Rectal smooth muscle tissue (tissue), 1 donor: ENCODE data around the gene ZNF738.
"Not testable (repeated sequence)": the region's sequence is repeated elsewhere in the genome, so short reads cannot be mapped to it uniquely, and the experiment has no call there.

Experiments
- H3K27ac ChIP-seq: one replicate; pipeline ENCODE4 v1.7.0; 2013; ENCODE audit warnings: low read depth, low read length, inconsistent platforms
- H3K27me3 ChIP-seq: one replicate; pipeline ENCODE4 v1.7.0; 2013; ENCODE audit warnings: low read length; ENCODE audit not compliant: control insufficient read depth, insufficient read depth
- H3K36me3 ChIP-seq: one replicate; pipeline ENCODE4 v1.7.0; 2013; ENCODE audit warnings: low read length; ENCODE audit not compliant: control insufficient read depth, insufficient read depth
- H3K4me1 ChIP-seq: one replicate; pipeline ENCODE4 v1.7.0; 2013; ENCODE audit warnings: low read length; ENCODE audit not compliant: control insufficient read depth, insufficient read depth
- H3K4me3 ChIP-seq: one replicate; pipeline ENCODE4 v1.7.0; 2013; ENCODE audit warnings: low read length
- H3K9ac ChIP-seq: one replicate; pipeline ENCODE4 v1.7.0; 2013; ENCODE audit warnings: low read length

The ZNF738 gene

DNA sequence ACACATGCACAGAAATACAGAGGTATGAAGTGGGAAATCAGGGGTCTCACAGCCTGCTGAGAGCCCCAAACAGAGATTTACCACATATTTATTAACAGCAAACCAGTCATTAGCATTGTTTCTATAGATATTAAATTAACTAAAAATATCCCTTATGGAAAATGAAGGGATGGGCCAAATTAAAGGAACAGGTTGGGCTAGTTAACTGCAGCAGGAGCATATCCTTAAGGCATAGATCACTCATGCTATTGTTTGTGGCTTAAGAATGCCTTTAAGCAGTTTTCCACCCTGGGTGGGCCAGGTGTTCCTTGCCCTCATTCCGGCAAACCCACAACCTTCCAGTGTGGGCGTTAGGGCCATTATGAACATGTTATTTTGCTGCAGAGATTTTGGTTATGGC, 14.0 kb upstream of the ZNF738 start:
- H3K4me3 ChIP-seq, H3K27me3 ChIP-seq, H3K27ac ChIP-seq, H3K9ac ChIP-seq, H3K36me3 ChIP-seq, H3K4me1 ChIP-seq: not testable (repeated sequence)

DNA sequence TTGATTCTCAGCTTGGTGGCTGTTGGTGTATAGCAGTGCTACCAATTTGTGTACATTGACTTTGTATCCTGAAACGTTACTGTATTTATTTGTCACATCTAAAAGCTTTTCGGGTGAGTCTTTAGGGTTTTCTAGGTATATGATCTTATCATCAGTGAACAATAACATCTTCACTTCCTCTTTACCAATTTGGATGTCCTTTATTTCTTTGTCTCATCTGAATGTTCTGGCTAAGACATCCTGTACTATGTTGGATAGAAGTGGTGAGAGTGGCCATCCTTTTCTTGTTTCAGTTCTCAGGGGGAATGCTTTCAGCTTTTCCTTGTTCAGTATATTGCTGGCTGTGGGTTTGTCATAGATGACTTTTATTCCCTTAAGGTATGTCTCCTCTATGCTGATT, 6.0 kb upstream of the ZNF738 start:
- no peaks in the 10 kb centered on the region for H3K27me3 ChIP-seq
- H3K36me3 ChIP-seq = no peaks in the 10 kb centered on the region
- no peak overlapping the region for H3K9ac ChIP-seq
- H3K27ac ChIP-seq = no peak overlapping the region
- no peak overlapping the region for H3K4me3 ChIP-seq
- no peaks in the 10 kb centered on the region for H3K4me1 ChIP-seq

DNA sequence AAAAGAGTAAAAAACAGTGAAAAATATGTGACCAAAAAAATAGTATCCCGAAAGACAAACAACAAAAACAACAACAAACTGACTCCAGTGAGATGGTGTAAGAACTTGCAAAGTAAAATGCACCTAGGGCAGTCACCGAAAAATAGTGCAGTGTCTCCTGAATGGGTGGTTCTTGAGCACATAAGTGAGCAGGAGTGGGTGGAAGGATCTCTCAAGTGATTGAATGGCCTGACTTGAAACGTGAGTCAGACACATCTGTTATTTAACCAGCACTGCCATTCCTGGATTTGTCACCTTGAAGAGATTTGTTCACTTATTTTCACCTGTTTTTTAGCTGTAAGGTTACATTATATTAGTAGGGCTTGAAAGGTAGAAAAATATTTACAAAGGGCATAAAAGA, 3.5 kb downstream of the ZNF738 start:
- Histone ChIP-seq H3K36me3 (peaks cover 3% of the 10 kb centered on the region), H3K27ac (no peak overlapping the region), H3K4me1 (no peaks in the 10 kb centered on the region), H3K4me3 (no peak overlapping the region), H3K27me3 (no peaks in the 10 kb centered on the region), H3K9ac (no peak overlapping the region)

DNA sequence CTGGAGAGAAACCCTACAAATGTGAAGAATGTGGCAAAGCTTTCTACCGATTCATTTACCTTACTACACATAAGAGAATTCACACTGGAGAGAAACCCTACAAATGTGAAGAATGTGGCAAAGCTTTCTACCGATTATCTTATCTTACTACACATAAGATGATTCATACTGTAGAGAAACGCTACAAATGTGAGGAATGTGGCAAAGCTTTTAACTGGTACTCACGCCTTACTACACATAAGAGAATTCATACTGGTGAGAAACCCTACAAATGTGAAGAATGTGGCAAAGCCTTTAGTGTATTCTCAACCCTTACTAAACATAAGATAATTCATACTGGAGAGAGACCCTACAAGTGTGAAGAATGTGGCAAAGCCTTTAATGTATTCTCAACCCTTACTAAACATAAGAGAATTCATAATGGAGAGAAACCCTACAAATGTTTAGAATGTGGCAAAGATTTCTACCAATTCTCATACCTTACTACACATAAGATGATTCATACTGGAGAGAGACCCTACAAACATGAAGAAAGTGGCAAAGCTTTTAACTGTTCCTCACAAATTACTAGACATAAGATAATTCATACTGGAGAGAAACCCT, 25.3 kb downstream of the ZNF738 start:
- Histone ChIP-seq H3K9ac (no peak overlapping the region), H3K4me3 (no peak overlapping the region), H3K27me3 (no peaks in the 10 kb centered on the region), H3K36me3 (no peaks in the 10 kb centered on the region), H3K4me1 (no peaks in the 10 kb centered on the region), H3K27ac (no peak overlapping the region)

DNA sequence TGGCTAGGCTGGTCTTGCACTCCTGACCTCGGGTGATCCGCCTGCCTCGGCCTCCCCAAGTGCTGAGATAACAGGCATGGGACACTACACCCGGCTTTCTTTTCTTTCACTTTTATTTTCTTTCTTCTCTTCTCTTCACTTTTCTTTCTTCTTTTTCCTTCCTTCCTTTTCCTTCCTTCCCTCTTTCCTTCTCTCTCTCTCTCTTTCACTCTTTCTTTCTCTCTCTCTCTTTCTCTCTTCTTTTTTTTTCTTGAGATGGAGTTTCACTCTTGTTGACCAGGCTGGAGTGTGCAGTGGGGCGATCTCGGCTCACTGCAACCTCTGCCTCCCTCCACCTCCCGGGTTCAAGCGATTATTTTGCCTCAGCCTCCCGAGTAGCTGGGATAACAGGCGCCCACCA, 37.3 kb downstream of the ZNF738 start:
- Histone ChIP-seq H3K36me3 (no peaks in the 10 kb centered on the region), H3K27ac (no peak overlapping the region), H3K4me1 (no peaks in the 10 kb centered on the region), H3K4me3 (no peak overlapping the region), H3K27me3 (no peaks in the 10 kb centered on the region), H3K9ac (no peak overlapping the region)

- H3K9ac ChIP-seq = peak within 1 kb of the TSS; percentile 95
- H3K27ac ChIP-seq = peak within 1 kb of the TSS; percentile 82
- H3K4me3 ChIP-seq = peak within 1 kb of the TSS; percentile 98
- no peaks in the 10 kb centered on the region for H3K27me3 ChIP-seq
- no peaks in the 10 kb centered on the region for H3K36me3 ChIP-seq
- H3K4me1 ChIP-seq = no peaks in the 10 kb centered on the region
Observed at GRCh38 chr19:21396893-21397572, 38.2 kb downstream of the ZNF738 start, which contains the start of gene ZNF493. Gene ZNF493 (plus strand): TSS chr19:21397133. CDS start chr19:21397238, 105 bp downstream.

GRCh38 chr19:21398851-21399250, 40.1 kb downstream of the ZNF738 start:
- Histone ChIP-seq H3K36me3 (no peaks in the 10 kb centered on the region), H3K4me1 (no peaks in the 10 kb centered on the region), H3K9ac (no peak overlapping the region), H3K27me3 (no peaks in the 10 kb centered on the region), H3K4me3 (no peak overlapping the region), H3K27ac (no peak overlapping the region)

DNA sequence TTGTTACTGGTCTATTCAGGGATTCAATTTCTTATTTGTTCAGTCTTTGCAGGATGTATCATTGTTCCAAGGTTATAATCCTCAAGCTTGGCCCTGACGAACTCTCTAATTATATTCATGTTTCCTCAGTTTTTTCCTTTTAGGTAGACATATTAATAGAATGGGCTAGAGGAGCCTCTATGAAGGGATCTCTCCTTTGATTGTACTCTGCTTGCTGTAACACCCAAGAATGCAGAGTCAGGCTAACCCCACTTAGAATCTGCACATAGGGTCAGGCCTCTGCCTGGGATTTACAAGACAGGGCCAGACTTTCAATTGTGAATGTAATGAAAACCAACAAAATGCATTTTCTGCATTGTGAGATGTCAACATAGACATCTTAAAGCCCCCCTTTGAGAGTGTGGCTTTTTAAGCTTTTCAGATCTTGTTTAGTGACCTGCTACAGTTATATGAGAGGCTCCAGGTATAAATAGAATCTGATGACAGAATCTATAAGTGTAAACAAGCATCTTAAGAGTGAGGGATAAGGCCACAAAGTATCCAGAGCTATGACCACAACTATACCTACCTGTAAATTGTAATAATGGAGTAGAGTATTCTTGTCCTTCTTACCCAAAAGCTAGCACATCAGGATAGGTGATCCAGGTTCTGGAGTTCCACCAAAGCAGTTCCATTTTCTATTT, 43.6 kb downstream of the ZNF738 start:
- no peak overlapping the region for H3K4me3 ChIP-seq
- H3K36me3 ChIP-seq = peaks cover 4% of the 10 kb centered on the region
- H3K9ac ChIP-seq = no peak overlapping the region
- no peaks in the 10 kb centered on the region for H3K4me1 ChIP-seq
- H3K27ac ChIP-seq = no peak overlapping the region
- H3K27me3 ChIP-seq = no peaks in the 10 kb centered on the region

- Histone ChIP-seq H3K36me3 (peaks cover 9% of the 10 kb centered on the region), H3K4me1 (no peaks in the 10 kb centered on the region), H3K27me3 (no peaks in the 10 kb centered on the region), H3K9ac (no peak overlapping the region), H3K27ac (no peak overlapping the region), H3K4me3 (no peak overlapping the region)
Observed at GRCh38 chr19:21410166-21410565, 51.4 kb downstream of the ZNF738 start.

DNA sequence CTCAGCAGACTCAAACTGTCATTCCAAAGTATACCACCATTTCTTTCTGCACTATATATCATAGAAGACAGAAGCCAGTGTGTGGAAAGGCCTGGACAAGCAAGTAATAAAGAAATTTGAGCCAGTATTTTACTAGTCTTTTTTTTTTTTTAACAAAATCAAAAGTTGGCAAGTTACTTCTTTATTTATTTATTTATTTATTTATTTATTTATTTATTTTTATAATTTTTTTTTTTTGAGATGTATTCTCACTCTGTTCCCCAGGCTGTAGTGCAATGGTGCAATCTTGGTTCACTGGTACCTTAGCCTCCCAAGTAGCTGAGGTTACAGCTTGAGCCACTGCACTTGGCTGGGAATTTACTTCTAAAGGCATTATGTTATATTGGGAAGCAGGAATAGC, 63.4 kb downstream of the ZNF738 start:
- H3K9ac ChIP-seq = no peak overlapping the region
- H3K4me3 ChIP-seq = no peak overlapping the region
- peaks cover 5% of the 10 kb centered on the region for H3K36me3 ChIP-seq
- H3K27ac ChIP-seq = no peak overlapping the region
- H3K4me1 ChIP-seq = no peaks in the 10 kb centered on the region
- H3K27me3 ChIP-seq = no peaks in the 10 kb centered on the region

DNA sequence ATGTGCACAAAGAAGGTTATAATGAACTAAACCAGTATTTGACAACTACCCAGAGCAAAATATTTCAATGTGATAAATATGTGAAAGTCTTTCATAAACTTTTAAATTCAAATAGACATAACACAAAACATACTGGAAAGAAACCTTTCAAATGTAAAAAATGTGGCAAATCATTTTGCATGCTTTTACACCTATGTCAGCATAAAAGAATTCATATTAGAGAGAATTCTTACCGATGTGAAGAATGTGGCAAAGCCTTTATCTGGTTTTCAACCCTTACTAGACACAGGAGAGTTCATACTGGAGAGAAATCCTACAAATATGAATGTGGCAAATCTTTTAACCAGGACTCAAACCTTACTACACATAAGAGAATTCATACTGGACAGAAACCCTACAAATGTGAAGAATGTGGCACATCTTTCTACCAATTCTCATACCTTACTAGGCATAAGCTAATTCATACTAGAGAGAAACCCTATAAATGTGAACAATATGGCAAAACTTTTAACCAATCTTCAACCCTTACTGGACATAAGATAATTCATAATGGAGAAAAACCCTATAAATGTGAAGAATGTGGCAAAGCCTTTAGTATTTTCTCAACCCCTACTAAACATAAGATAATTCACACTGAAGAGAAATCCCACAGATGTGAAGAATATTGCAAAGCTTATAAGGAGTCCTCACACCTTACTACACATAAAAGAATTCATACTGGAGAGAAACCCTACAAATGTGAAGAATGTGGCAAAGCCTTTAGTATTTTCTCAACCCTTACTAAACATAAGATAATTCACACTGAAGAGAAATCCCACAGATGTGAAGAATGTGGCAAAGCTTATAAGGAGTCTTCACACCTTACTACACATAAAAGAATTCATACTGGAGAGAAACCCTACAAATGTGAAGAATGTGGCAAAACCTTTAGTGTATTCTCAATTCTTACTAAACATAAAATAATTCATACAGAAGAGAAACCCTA, 64.5 kb downstream of the ZNF738 start:
- Histone ChIP-seq H3K27me3 (no peaks in the 10 kb centered on the region), H3K9ac (no peak overlapping the region), H3K36me3 (peaks cover 5% of the 10 kb centered on the region), H3K4me1 (no peaks in the 10 kb centered on the region), H3K27ac (no peak overlapping the region), H3K4me3 (no peak overlapping the region)
